Measurements from ENCODE around the gene PDGFC.
"Not testable (repeated sequence)": the region's sequence is repeated elsewhere in the genome, so short reads cannot be mapped to it uniquely, and the experiment has no call there.

PDGFC gene

GRCh38 chr4:156954587-156954986, 17.0 kb downstream of the PDGFC start:
- no peak for DNase-seq (ENCODE audit: low read depth)
- H3K4me3 ChIP-seq (ENCODE audit: low read depth, low read length) = no peak overlapping the region

GRCh38 chr4:156953951-156954350, 17.6 kb downstream of the PDGFC start:
- H3K4me3 ChIP-seq (ENCODE audit: low read depth, low read length) = no peak overlapping the region
- DNase-seq (ENCODE audit: low read depth) = no peak

- H3K4me3 ChIP-seq (ENCODE audit: low read depth, low read length) = no peak overlapping the region
- DNase-seq (ENCODE audit: low read depth) = no peak
These were observed 18.6 kb downstream of the PDGFC start for GRCh38 chr4:156953001-156953400.

- DNase-seq (ENCODE audit: low read depth) = no peak
- H3K4me3 ChIP-seq (ENCODE audit: low read depth, low read length) = no peak overlapping the region
These were observed 19.4 kb downstream of the PDGFC start for GRCh38 chr4:156952078-156952759.

- H3K4me3 ChIP-seq (ENCODE audit: low read depth, low read length) = no peak overlapping the region
- DNase-seq (ENCODE audit: low read depth) = no peak
These were observed 20.7 kb downstream of the PDGFC start for GRCh38 chr4:156950948-156951347.

- no peak overlapping the region for H3K4me3 ChIP-seq (ENCODE audit: low read depth, low read length)
- DNase-seq (ENCODE audit: low read depth) = no peak
These were observed 21.5 kb downstream of the PDGFC start for GRCh38 chr4:156950090-156950489.

GRCh38 chr4:156949373-156949814, 22.2 kb downstream of the PDGFC start:
- no peak overlapping the region for H3K4me3 ChIP-seq (ENCODE audit: low read depth, low read length)
- DNase-seq (ENCODE audit: low read depth) = peak; percentile 83

GRCh38 chr4:156948738-156949137, 22.9 kb downstream of the PDGFC start:
- no peak overlapping the region for H3K4me3 ChIP-seq (ENCODE audit: low read depth, low read length)
- DNase-seq (ENCODE audit: low read depth) = no peak

- no peak for DNase-seq (ENCODE audit: low read depth)
- H3K4me3 ChIP-seq (ENCODE audit: low read depth, low read length) = no peak overlapping the region
These were observed 23.5 kb downstream of the PDGFC start for GRCh38 chr4:156948133-156948532.

GRCh38 chr4:156946516-156947424, 24.8 kb downstream of the PDGFC start:
- peak; percentile 99 for DNase-seq (ENCODE audit: low read depth)
- no peak overlapping the region for H3K4me3 ChIP-seq (ENCODE audit: low read depth, low read length)

- H3K4me3 ChIP-seq (ENCODE audit: low read depth, low read length) = peak overlapping the region; percentile 2
- no peak for DNase-seq (ENCODE audit: low read depth)
These were observed 26.1 kb downstream of the PDGFC start for GRCh38 chr4:156945532-156945931.

- DNase-seq (ENCODE audit: low read depth) = no peak
- H3K4me3 ChIP-seq (ENCODE audit: low read depth, low read length) = no peak overlapping the region
These were observed 28.6 kb downstream of the PDGFC start for GRCh38 chr4:156942991-156943390.

- no peak overlapping the region for H3K4me3 ChIP-seq (ENCODE audit: low read depth, low read length)
- peak; percentile 96 for DNase-seq (ENCODE audit: low read depth)
These were observed 29.6 kb downstream of the PDGFC start for GRCh38 chr4:156941940-156942548.

GRCh38 chr4:156939801-156940200, 31.8 kb downstream of the PDGFC start:
- DNase-seq (ENCODE audit: low read depth) = no peak
- H3K4me3 ChIP-seq (ENCODE audit: low read depth, low read length) = no peak overlapping the region

- no peak for DNase-seq (ENCODE audit: low read depth)
- no peak overlapping the region for H3K4me3 ChIP-seq (ENCODE audit: low read depth, low read length)
These were observed 32.5 kb downstream of the PDGFC start for GRCh38 chr4:156939139-156939538.

GRCh38 chr4:156934259-156934635, 37.4 kb downstream of the PDGFC start:
- H3K4me3 ChIP-seq (ENCODE audit: low read depth, low read length) = no peak overlapping the region
- DNase-seq (ENCODE audit: low read depth) = no peak

- H3K4me3 ChIP-seq (ENCODE audit: low read depth, low read length) = no peak overlapping the region
- peak; percentile 84 for DNase-seq (ENCODE audit: low read depth)
These were observed 37.9 kb downstream of the PDGFC start for GRCh38 chr4:156933633-156934258.

- not testable (repeated sequence) for H3K4me3 ChIP-seq (ENCODE audit: low read depth, low read length); DNase-seq (ENCODE audit: low read depth)
These were observed 39.2 kb downstream of the PDGFC start for GRCh38 chr4:156932360-156932759.

- H3K4me3 ChIP-seq (ENCODE audit: low read depth, low read length) = no peak overlapping the region
- peak; percentile 89 for DNase-seq (ENCODE audit: low read depth)
These were observed 40.3 kb downstream of the PDGFC start for GRCh38 chr4:156931267-156931666.
